HCT116 (cell line): ENCODE data around the gene DCP1B.

Experiments
- CTCF ChIP-seq, 3 experiments: fragments of 200-600 bp in 1 of 3; sonication (generic) in 1 of 3; IDR thresholded peaks in 2 of 3; conservative IDR thresholded peaks in 1 of 3; 2 replicates each; pipeline ENCODE4 v1.5.1; 2012 to 2017; ENCODE audit warnings: low read depth in 2 of 3, low read length in 2 of 3, antibody characterized with exemption in 1 of 3, borderline replicate concordance in 1 of 3, control low read depth in 1 of 3, mild to moderate bottlenecking in 1 of 3, mixed read lengths in 1 of 3, mixed run types in 1 of 3, moderate library complexity in 1 of 3; ENCODE audit not compliant: insufficient read depth in 1 of 3
- EGR1 ChIP-seq: IDR thresholded peaks from 2 replicates; pipeline ENCODE4 v1.6.1; 2012; ENCODE audit warnings: low read depth
- POLR2A ChIP-seq: IDR thresholded peaks from 2 replicates; pipeline ENCODE4 v1.7.0; 2011; ENCODE audit warnings: borderline replicate concordance; ENCODE audit not compliant: insufficient read depth, insufficient read length; ENCODE audit errors: extremely low read depth
- POLR2AphosphoS5 ChIP-seq: IDR thresholded peaks from 2 replicates; pipeline ENCODE4 v1.6.1; 2011; ENCODE audit warnings: mild to moderate bottlenecking, low read depth, low read length, moderate library complexity
- RAD21 ChIP-seq: IDR thresholded peaks from 2 replicates; pipeline ENCODE4 v1.6.1; 2012; ENCODE audit warnings: low read depth, mild to moderate bottlenecking

GRCh38 chr12:1929241-1929984 lies 74.8 kb downstream of the DCP1B start:
- TF ChIP-seq EGR1 (no peak), CTCF (IDR thresholded peaks at IDR 0.05 in 2 of 3, conservative IDR thresholded peaks at IDR 0.05 in 1 of 3; ENCODE audit: borderline replicate concordance in 1 of 3, insufficient read depth in 1 of 3, low read depth in 2 of 3, low read length in 2 of 3) (no peak), RAD21 (no peak), POLR2AphosphoS5 (no peak), POLR2A (no peak)
